Pancreas (tissue), 10 donors: ENCODE data around the gene PCCA. TPM values are rescaled to one million over a fixed set of nuclear protein-coding genes. Genes with fewer than 3 reads are reported as not detected.

Experiments
- ATAC-seq, 4 donors: fragments of 200-7000 bp; cut with Tn5 transposase; one replicate each; pipeline versions ENCODE4 v1.8.0 to v1.9.1; 2020; ENCODE audit warnings: mild to moderate bottlenecking in 4 of 4, moderate library complexity in 4 of 4
- DNase-seq, 6 donors: peaks; one replicate each; pipeline ENCODE4 v3.0.0-alpha.2; 2020
- FAIRE-seq: peaks from 2 replicates; lab custom pipeline; 2012; peaks lifted over from hg19 to GRCh38; lab: Jason Lieb, UNC
- H3K27ac ChIP-seq, 4 donors: fragments of 200-600 bp; sonication (generic); 1 replicate in 3 of 4; 2 replicates in 1 of 4; pipeline versions ENCODE4 v1.5.0 to v1.8.0; 2020
- H3K27me3 ChIP-seq, 4 donors: fragments of 200-600 bp; one replicate each; pipeline ENCODE4 v1.8.0; 2021
- H3K36me3 ChIP-seq, 3 donors: fragments of 200-600 bp; sonication (generic) in 1 of 3; one replicate each; pipeline versions ENCODE4 v1.5.0 to v1.8.0; 2020 to 2021
- H3K4me1 ChIP-seq, 3 donors: fragments of 200-600 bp; one replicate each; pipeline ENCODE4 v1.8.0; 2021
- H3K4me3 ChIP-seq, 4 donors: fragments of 200-600 bp; sonication (generic) in 2 of 4; one replicate each; pipeline versions ENCODE4 v1.5.0 to v1.8.0; 2020 to 2021
- H3K9me3 ChIP-seq, 4 donors: fragments of 200-600 bp; one replicate each; pipeline ENCODE4 v1.8.0; 2021
- WGBS, 2 donors: extraction: QIAGEN DNeasy Blood & Tissue Kit; methylation state at CpG; one replicate each; pipeline ENCODE4 v1.1.7; 2013; 5-methylcytosine and 5-hydroxymethylcytosine counted together
- intact Hi-C, 3 donors: fragments of 100-400 bp; cut with DNase I; formaldehyde crosslinking; loops; one replicate each; pipeline versions ENCODE4 v1.11.1 to v1.14.2; 2022
- polyA plus RNA-seq, 2 donors: library from polyadenylated mRNA; stranded (reverse); fragments of 200-250 nt; gene quantifications; one replicate each; pipeline ENCODE4 v1.2.3, GENCODE V29; 2013
- total RNA-seq, 6 donors: library from RNA; stranded (reverse); fragmentation: NEBNext Ultra II Directional in 4 of 6; extraction: Animal tissue kit (Norgen Biotek cat#: 25700) in 4 of 6; gene quantifications; one replicate each; pipeline versions ENCODE4 v1.2.1 to v1.2.4, GENCODE V29; 2021 to 2023
- TF ChIP-seq, protein P1 (sequence below), 4 donors: fragments of 200-600 bp; sonication (generic) in 3 of 4; IDR thresholded peaks; one replicate each; pipeline versions ENCODE4 v1.5.0 to v1.8.0; 2021; ENCODE audit warnings: antibody characterized with exemption in 4 of 4
- donor health status: healthy with polysubstance abuse.
- donor health status: DM: no; HTN: no; CAD: no; lungs with moderate emphysema.
- donor health status: DM: no; HTN: no; CAD: no.
- donor health status: control.
- donor health status: control.
- donor health status: Bipolar disorder and iron deficiency.
- donor health status: DM: yes; HTN: yes; CAD: no.
- donor health status: DM: no; HTN: no; CAD: no.
- donor health status: DM: no; HTN: no; CAD: no.
- donor health status: DM: yes; HTN: yes; CAD: no.

The PCCA gene
- total and polyA plus RNA-seq, 8 donors = 14.2 to 32.1 (median 24.1) TPM

DNA sequence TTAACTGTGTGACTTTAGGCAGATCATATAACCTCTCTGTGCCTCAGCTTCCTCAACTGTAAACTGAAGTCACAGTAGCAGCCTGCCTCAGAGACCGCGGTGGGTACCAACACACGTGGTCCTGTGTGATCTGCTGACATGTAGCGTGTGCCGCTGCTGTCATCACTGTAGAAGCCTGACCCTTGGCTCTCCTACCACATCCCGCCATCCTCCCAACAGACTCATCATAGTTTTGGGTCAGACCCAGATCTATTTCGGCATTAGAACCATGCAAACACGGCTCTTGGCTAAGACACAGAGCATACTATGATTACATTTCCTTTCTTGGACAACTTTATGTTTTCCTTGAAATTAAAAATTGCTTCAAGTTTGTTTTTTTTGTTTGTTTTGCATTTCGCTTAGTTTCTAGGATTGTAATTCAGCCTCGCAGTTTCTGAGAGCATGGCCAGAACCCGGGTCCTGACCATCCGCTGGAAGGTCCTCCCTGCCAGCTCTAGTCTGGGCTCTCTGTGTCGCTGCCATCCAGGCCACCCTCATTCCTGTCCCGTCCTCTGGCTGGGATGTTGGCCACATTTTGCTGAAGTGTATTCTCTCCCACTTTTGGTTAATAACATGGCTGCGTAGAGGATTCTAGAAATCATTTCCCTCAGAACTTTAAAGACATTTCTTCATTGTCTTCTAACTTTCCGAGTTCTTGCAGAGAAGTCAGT is 446.7 kb downstream of the PCCA start:
- no peaks in the 10 kb centered on the region for H3K27me3 ChIP-seq
- no peak overlapping the region for H3K4me3 ChIP-seq
- peaks cover 19 to 23% (median 22%) of the 10 kb centered on the region in 3 donors for H3K4me1 ChIP-seq
- TF ChIP-seq, protein P1, sequence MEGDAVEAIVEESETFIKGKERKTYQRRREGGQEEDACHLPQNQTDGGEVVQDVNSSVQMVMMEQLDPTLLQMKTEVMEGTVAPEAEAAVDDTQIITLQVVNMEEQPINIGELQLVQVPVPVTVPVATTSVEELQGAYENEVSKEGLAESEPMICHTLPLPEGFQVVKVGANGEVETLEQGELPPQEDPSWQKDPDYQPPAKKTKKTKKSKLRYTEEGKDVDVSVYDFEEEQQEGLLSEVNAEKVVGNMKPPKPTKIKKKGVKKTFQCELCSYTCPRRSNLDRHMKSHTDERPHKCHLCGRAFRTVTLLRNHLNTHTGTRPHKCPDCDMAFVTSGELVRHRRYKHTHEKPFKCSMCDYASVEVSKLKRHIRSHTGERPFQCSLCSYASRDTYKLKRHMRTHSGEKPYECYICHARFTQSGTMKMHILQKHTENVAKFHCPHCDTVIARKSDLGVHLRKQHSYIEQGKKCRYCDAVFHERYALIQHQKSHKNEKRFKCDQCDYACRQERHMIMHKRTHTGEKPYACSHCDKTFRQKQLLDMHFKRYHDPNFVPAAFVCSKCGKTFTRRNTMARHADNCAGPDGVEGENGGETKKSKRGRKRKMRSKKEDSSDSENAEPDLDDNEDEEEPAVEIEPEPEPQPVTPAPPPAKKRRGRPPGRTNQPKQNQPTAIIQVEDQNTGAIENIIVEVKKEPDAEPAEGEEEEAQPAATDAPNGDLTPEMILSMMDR (IDR thresholded peaks at IDR 0.05) = no peak
- intact Hi-C loops = no loop called here
- H3K9me3 ChIP-seq = no peaks in the 10 kb centered on the region
- FAIRE-seq = no peak
- H3K27ac ChIP-seq = no peak overlapping the region
- no peak for DNase-seq
- ATAC-seq = no peak
- WGBS, 2 donors = 78 to 79% methylated on average over 16 of the region's 16 CpGs
- no peaks in the 10 kb centered on the region for H3K36me3 ChIP-seq

DNA sequence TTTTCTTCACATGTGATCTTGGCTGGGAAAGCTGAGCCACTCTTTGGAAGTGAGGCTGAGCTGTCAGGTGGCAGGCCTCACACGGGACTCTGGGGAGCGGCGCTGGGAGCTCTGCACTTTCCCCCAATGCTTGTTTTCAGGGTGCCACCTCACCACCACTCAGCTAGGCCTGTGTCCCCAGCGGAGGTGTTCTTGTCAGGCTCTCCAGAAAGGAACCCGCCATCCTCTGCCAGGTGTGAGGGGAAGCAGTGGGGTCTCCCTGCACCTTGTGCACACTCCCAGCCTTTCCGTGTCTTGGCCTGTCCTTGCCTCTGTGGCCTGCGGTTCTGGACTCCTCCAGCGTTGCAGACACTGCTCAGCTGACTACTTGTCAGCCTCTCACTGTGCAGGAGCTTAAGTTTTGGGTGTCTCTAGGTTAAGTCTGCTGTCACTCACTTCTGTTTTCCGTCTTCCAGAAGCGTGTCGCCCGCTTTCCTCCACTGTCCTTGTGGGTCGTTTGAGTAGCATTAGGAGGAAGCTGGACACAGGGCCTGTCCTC is 447.8 kb downstream of the PCCA start:
- DNase-seq (no peak), ATAC-seq (no peak), FAIRE-seq (no peak)
- H3K9me3 ChIP-seq = no peaks in the 10 kb centered on the region
- H3K27me3 ChIP-seq = no peaks in the 10 kb centered on the region
- peaks cover 19 to 22% (median 19%) of the 10 kb centered on the region in 3 donors for H3K4me1 ChIP-seq
- TF ChIP-seq, protein P1 (IDR thresholded peaks at IDR 0.05) = no peak
- intact Hi-C loops = no loop called here
- H3K4me3 ChIP-seq = no peak overlapping the region
- H3K36me3 ChIP-seq = no peaks in the 10 kb centered on the region
- no peak overlapping the region for H3K27ac ChIP-seq
- WGBS, 2 donors = 74 to 88% methylated on average over 13 of the region's 13 CpGs

DNA sequence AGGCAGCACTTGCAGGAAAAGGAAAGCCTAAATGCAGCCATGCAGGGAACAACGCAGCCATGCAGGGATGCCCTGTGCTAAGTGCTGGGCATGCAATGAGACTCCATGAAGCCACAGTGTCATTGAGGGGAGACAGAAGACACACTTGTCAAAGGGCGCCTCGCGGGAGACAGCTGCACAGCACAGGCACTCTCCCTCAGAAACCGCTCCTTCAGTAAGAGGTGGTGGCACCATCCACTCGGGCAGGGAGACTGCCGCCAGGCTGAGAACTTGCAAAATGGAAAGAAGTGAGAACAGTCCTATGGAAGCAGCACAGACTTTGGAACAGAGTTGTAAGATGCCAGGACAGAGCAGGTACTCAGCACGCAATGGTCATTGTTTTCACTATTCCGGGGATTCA is 448.6 kb downstream of the PCCA start:
- Histone ChIP-seq H3K4me3 (no peak overlapping the region), H3K9me3 (no peaks in the 10 kb centered on the region), H3K27me3 (no peaks in the 10 kb centered on the region), H3K27ac (no peak overlapping the region), H3K4me1 (peaks cover 19 to 22% (median 19%) of the 10 kb centered on the region in 3 donors), H3K36me3 (no peaks in the 10 kb centered on the region)
- no peak for FAIRE-seq
- TF ChIP-seq, protein P1 (IDR thresholded peaks at IDR 0.05) = no peak
- WGBS, 2 donors = 98% methylated on average over 9 of the region's 9 CpGs
- no peak for ATAC-seq
- DNase-seq = no peak
- intact Hi-C loops = no loop called here

DNA sequence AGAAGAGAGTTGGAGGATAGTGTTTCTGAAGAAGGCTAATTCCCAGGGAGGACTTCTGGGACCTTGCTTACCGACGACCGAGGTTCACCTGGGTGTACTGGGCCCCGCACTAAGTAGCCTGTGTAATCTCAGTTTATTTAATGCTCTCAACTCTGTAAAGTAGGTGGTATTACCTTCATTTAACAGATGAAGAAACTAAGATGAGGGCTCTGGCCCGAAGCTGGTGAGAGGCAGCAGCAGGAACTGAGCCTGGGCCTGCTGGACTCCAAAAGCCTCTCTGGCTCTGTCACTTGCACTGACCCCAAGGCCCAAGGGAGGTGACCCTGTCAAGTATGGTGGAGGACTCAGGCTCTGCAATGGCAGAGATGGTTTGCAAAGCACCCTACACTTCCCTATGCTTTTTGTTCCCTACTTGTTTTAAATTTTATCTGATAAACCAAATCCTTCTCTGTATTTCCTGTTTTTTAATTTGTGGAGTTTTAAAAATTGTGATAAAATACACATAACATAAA is 449.1 kb downstream of the PCCA start:
- 96 to 98% methylated on average over 5 of the region's 5 CpGs for WGBS, 2 donors
- FAIRE-seq (no peak), ATAC-seq (no peak), DNase-seq (no peak)
- TF ChIP-seq, protein P1 (IDR thresholded peaks at IDR 0.05) = no peak
- no peaks in the 10 kb centered on the region for H3K27me3 ChIP-seq
- H3K4me3 ChIP-seq = no peak overlapping the region
- no peaks in the 10 kb centered on the region for H3K9me3 ChIP-seq
- peaks cover 17 to 19% (median 18%) of the 10 kb centered on the region in 3 donors for H3K4me1 ChIP-seq
- intact Hi-C loops = no loop called here
- H3K27ac ChIP-seq = no peak overlapping the region
- no peaks in the 10 kb centered on the region for H3K36me3 ChIP-seq

DNA sequence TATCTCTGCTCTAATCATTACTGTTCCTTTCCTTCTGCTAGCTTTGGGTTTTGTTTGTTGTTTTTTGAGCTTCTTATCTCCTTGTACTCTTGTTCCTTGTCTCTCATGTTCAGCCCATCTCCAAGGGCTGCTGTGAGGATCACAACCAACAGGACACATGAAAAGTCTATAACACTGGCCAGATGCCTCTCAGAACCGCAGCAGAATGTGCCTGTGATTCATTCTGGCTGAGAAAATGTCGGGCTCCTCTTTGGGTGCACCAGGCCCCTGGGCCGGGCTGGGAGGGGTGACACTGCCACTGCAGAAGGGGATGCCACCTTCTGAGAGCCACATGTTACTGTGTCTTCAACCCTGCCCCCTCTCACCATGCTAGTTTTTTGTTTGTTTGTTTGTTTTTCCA is 451.7 kb downstream of the PCCA start:
- Histone ChIP-seq H3K4me3 (no peak overlapping the region), H3K27ac (no peak overlapping the region), H3K4me1 (peaks cover 0 to 11% (median 6%) of the 10 kb centered on the region in 3 donors), H3K27me3 (no peaks in the 10 kb centered on the region), H3K36me3 (no peaks in the 10 kb centered on the region), H3K9me3 (no peaks in the 10 kb centered on the region)
- FAIRE-seq (no peak), DNase-seq (no peak), ATAC-seq (no peak)
- intact Hi-C loops = no loop called here
- 86 to 97% methylated on average over 3 of the region's 3 CpGs for WGBS, 2 donors
- TF ChIP-seq, protein P1 (IDR thresholded peaks at IDR 0.05) = no peak
